HG02885 (cell line): Measurements from ENCODE around the gene KRT3.
"Not testable (repeated sequence)": the region's sequence is repeated elsewhere in the genome, so short reads cannot be mapped to it uniquely, and the experiment has no call there.

Source experiments
- ATAC-seq: cut with Tn5 transposase; IDR thresholded peaks from one replicate; pipeline ENCODE4 v1.9.1; 2021; ENCODE audit warnings: mild to moderate bottlenecking; ENCODE audit not compliant: unreplicated experiment, poor library complexity

Gene KRT3

DNA sequence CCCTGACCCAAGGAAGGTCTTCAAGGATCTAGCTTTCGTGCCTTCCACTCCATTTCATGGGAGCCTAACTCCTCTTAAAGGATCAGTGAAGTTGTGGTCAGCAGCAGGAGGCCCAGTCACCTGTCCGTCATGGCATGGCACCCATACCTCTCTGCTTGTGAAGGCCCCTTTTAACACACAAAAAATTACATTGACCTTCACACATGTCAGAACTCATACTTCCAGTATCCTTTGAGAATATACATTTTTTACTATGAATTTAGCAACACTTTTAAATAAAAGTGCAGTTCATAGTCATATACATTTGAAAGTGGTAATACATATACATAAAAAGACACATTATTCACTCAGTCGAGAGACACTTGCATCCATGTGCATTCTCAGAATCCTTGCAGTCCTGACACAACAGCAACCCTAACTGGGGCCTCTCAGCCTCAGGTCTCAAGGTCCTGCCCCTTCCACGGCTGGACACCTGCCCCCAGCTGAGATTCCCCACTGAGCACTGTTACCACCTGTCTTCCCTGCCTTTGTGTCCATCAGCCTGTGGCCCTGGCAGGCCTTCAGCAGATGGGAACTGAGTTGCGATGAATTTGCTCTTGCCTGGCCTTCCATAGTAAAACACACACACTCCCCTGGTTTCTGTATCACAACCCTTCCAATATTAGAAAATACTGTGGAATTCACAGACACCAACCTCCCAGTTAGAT, 3.7 kb upstream of the KRT3 start:
- no peak for ATAC-seq

DNA sequence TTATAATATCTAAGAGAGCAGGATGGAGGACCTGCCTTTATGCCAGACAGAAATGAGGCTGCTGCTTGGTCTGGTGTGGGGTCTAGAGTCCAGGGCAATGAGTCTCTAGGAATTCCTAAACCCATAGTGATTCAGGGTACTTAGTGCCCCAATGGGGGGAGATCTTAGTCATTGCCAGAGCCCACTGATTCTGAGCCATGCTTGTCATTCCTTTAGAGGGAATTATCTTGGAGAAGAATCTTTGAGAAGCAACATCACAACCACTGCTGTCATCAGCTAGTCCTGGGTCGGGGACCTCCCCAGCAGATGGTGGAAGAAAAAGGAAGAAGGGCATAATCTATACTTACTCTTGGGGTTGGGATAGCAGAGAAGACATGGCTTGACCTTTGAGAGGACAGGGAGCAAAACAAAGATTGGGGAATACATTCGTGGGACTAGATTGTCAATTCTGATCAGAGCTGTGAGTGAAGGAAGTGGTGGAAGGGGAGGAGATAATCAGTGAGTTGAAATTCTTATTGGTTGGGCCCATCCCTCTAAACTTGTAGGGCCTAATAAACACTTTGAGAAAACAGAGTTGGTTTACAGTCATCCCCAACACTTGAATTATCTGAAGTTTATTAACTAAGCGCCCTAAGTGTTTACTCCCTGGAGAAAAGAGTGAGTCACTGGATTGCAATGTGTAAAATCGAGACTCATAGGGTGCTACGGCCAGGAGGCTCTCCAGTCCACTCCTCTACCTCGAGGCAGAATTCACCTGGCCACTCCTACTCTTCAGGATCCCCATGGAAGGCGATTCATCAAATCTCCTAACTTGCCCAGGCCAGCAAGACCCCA, 3.0 kb upstream of the KRT3 start:
- no peak for ATAC-seq

DNA sequence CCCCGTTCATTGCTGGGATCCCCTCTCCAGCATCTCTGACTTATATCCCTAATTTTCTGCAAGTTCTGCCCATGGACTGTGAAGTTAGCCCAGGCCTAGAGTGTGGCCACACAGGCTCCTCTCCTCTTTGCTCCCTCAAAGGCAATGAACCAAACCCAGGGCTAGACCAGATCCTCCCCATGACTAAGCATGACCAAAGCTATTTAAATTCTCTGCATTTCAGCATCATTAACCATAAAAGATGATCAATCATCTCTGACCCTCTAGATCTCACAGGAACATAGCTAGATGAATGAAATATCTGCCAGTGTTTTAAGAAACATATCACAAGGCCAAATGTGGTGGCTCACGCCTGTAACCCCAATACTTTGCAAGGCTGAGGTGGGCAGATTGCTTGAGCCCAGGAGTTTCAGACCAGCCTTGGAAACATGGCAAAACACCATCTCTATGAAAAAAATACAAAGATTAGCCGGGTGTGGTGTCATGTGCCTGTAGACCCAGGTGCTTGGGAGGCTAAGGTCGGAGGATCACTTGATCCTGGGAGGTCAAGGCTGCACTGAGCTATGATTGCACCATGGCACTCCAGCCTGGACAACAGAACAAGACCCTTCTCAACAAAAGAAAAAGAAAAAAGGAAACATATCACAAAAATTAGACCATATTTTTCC, 2.2 kb upstream of the KRT3 start:
- no peak for ATAC-seq

DNA sequence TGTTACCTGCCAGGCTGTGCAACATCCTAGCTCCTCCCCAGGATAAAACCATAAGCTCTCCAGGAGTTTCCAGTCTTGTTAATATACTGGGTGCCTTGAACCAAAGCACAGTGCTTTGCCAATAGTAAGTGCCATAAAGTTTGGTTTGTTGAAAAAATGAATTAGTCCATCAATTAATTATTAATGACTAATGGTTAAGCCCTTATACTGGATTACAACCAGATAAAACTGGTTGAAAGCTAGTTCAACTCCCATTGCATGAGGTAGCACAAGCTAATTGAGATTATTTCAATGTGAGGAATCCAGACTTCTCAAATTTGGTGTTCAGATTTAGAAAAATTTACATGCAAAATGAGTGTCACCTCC, 1.6 kb upstream of the KRT3 start:
- ATAC-seq = no peak

DNA sequence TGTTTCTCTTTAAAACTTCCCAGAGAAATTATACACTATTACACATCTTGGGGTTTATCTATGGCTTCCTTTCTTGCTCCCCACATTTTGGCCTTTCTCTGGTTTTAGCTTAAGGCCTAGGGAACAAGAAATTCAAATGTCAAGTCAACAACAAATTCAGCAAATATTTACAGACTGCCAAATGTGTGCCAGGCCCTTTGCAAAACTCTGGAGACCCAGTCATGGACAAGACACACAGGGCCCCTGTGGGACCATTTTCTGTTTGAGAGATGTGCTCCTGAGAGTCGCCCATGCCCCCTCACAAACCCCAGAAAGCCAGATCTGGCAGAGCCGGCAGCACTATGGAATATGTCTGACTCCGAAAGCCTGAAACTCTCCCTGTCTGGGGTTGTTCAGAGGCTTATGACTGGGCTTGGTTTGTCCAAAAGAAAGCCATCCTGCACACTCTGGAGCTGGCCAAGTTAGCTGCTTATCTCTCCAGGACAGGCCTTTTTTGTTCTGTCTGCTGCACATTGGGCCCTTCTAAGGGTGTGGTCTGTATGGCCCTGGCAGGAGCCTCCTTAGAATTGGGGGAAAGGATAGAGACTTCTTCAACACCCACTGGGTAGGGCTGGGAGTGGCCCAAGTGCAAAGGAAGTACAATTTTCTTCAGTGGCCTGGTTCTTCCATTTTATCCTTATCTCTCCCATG, 1.1 kb upstream of the KRT3 start:
- no peak for ATAC-seq

DNA sequence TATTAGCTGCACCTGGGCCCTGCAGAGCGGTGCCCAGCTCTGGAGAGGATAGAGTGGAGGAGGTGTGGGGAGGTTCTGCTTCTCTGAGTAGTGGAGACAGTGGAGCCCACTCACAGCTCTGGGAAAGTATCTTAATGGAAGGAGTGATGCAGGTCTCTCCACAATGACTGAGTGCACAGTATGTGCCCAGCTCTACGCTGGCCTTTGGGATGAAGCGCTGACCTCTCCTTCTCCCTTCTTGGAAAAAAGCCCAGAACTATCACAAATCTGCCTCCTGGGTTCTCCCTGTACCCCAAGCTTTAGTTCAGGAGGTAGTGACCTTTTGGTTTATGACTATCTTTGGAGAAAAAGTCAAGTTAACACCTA, 495 bp upstream of the KRT3 start:
- ATAC-seq = no peak

DNA sequence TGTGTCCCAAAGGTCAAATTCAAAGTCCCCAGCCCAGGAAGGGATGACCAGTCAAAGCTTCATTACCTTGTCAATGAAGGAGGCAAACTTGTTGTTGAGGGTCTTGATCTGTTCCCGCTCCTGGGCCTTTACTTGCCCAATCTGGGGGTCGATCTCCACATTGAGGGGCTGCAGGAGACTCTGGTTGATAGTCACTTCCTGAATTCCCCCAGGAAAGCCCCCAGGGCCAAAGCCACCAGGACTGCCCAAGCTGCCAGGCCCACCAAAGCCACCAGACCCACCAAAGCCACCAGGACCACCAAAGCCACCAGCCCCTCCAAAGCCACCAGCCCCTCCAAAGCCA, 614 bp downstream of the KRT3 start:
- not testable (repeated sequence) for ATAC-seq

DNA sequence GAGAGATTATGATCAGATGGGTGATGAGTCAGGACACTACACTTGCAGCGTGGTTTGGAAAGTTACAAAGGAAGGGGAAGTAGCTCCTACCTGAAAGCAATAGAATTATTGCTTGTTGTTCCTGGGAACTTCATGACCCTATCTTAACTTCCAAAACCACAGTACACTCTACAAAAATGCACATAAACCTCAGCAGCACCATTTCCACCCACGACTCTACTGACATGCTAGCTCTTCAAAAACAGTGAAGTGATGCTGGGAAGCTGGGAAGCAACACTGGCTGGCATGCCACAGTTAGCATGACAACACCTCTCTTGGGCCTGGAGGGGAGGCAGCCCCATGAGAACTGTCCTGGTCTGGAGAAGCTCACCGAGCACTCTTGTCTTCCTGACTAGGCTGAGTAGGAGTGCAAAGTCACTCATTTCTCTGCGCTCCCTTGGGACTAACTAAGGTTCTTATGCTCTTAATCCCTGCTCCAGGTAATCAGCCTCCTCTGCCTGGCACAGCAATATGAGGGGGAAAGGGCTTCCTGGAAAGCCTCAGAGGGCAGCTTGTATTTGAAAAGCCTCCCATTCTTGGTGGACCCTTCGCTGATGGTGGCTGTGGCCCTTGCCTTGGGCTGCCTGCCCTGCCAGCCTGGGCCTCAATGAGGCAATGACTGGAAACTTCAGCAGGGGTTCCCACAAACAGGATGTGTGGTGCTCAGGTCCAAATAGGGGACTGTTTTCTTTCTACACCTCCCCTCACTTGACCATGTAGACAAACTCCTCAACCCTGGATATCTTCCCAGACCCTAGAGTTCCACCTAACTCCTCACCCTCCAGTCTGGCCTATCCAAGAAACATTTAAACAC, 1.2 kb downstream of the KRT3 start:
- ATAC-seq = no peak

DNA sequence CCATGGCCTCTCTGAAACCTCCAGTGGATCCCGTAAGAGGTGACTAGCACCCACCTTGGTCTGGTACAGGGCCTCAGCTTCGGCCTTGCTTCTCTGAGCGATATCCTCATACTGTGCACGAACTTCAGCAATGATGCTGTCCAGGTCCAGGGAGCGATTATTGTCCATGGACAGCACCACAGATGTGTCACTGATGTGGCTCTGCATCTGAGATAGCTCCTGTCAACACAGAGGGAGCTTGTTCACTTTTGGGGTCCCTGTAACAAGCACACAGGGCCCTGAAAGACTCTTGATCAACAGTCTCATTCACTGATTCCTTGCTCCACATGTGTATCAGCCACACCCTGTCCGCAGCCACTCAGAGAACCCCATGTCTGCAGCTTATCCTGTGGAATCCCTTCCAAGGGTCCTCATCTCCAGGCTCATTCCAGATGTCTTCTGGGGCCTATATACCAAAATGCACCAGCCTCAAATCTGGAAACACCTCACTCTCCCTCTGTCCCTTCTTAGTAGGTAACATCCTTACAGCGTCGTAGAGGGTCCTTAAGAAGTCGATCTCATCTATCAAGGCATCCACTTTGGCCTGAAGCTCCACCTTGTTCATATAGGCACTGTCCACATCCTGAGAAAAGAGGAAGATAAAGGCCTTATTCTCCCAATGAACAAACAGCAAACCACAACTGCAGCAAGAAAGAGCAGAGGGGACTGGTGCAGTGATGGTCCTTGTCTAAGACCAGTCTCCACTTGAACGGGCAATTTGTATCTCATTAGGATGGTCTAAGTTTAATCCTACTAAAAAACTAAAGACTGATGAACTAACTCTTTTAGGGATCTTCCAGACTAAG, 3.5 kb downstream of the KRT3 start:
- no peak for ATAC-seq

DNA sequence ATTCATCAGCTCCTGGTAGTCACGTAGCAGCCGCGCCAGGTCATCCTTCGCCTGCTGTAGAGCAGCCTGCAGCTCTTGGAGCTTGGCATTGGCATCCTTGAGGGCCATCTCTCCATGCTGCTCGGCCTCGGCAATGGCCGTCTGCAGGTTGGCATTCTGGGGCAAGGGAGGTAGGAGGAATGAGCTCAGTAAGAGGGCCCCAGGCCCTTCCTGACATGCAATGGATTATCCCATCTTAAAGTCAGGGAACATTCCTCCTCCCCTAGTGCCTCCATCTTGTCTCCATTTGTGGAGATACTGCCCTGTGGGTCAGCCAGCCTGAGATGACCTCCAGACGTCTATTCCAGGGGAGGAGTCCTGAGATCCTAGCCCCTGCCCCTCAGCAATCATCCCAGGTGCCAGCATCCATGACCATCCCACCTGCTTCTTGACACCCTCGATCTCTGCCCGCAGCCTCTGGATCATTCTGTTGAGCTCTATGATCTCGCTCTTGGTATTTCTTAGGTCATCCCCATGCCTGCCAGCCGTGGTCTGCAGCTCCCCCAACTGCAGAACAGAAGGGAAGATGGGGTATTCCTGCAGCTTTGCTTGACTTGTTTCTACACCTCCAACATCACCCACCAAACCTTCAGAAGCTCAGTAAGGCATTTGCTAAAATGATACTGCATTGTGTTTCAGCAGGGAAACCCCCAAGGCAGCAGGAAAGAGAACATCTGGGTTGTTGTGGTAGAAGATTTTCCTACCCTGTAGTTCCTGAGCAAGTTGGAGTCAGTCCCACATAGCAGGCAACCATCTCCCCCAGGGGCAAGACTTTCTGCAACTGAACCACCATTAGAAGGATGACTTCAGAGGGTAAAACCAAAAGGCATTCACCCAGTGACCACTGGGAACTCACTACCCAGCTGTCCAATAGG, 4.4 kb downstream of the KRT3 start:
- ATAC-seq = no peak

- no peak for ATAC-seq
These were observed 5.3 kb downstream of the KRT3 start for GRCh38 chr12:52790427-52791270.

- ATAC-seq = no peak
These were observed 6.1 kb downstream of the KRT3 start for GRCh38 chr12:52789637-52790426.

GRCh38 chr12:52788876-52789636, 6.9 kb downstream of the KRT3 start:
- no peak for ATAC-seq

GRCh38 chr12:52788192-52788875, 7.6 kb downstream of the KRT3 start:
- no peak for ATAC-seq
